Activated CD8-positive, alpha-beta T cell treated with anti-CD3 and anti-CD28 coated beads, Interleukin-2, amount 10 ng/mL, durations not matched to agents 7 days and 5 days (primary cell): Measurements from ENCODE around the gene DCTN3. TPM values are rescaled to one million over a fixed set of nuclear protein-coding genes. Genes with fewer than 3 reads are reported as not detected.

Experiments
- ATAC-seq: fragments of 150-1000 bp; cut with Tn5 transposase; one replicate; pipeline ENCODE4 v1.10.0; 2021; ENCODE audit warnings: moderate library complexity
- CTCF ChIA-PET: fragments of 350-600 bp; sonication (Branson Sonifier 250); formaldehyde crosslinking; loops from one replicate; lab custom pipeline; 2021; ENCODE audit warnings: antibody characterized with exemption; lab: Charles Lee
- POLR2A ChIA-PET: fragments of 350-600 bp; sonication (Branson Sonifier 250); formaldehyde crosslinking; loops from one replicate; lab custom pipeline; 2021; ENCODE audit warnings: antibody characterized with exemption; lab: Charles Lee
- DNase-seq: peaks from one replicate; pipeline ENCODE4 v3.0.0-alpha.2; 2020
- H3K27ac Mint-ChIP-seq: one replicate; pipeline ENCODE4 v1.8.0; 2021; ENCODE audit warnings: mild to moderate bottlenecking, mixed read lengths
- H3K27me3 Mint-ChIP-seq: one replicate; pipeline ENCODE4 v1.8.0; 2021; ENCODE audit warnings: low read depth, mixed read lengths
- H3K36me3 Mint-ChIP-seq: one replicate; pipeline ENCODE4 v1.8.0; 2021; ENCODE audit warnings: low read depth, mixed read lengths
- H3K4me1 Mint-ChIP-seq: one replicate; pipeline ENCODE4 v1.8.0; 2021; ENCODE audit warnings: low read depth, mixed read lengths
- H3K4me3 Mint-ChIP-seq: one replicate; pipeline ENCODE4 v1.8.0; 2021; ENCODE audit warnings: mild to moderate bottlenecking, mixed read lengths
- H3K9me3 Mint-ChIP-seq: one replicate; pipeline ENCODE4 v1.8.0; 2022; ENCODE audit warnings: mixed read lengths; ENCODE audit not compliant: insufficient read depth
- total RNA-seq, 2 experiments: library from RNA; stranded (reverse); gene quantifications; one replicate each; pipeline ENCODE4 v1.2.3, GENCODE V29; 2021

Gene DCTN3
- total RNA-seq: 100 to 1,000 TPM; 134 to 140 TPM

DNA sequence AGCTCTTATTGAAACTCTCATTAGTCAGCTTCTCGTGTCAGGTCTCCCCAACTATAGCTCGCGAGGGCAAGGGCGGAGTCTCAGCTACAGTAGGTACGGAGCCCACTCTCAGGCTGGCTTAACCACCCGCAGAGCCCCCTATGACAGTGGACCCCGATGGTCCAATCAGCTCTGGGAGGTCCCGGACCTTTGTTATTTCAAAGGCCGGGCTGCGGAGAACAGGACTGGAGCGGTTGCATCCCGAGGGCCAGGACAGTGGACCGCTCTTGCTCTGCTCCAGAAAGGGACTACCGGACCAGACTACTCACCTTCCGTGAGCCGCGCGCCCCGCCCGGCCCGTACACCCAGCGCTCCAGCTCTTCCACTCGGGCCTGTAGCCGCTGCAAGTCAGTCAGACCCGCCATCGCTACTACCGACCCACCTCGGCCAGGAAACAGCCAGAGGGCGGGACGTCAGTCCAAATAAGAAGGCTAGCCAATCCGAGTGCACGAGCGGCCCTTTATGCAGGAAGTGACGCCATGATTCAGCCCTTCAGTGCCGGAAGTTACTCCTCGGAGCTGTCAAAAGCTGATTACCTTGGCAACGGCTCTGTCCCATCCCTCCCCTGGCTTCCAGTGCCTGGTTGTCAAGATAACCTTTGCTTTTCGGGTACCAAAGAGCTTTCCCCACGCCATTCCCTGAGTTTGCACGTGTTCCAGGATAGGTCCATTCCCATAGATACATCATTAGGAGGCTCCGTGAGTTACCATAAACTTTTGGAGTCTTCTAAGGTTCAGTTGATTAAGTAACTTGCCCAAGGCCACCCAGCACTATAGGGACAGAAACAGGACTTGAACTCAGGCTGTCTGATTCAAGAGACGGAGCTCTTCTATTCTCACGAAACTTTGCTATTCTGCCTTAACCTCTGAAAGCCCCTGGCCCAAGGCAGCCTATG lies at the start of gene DCTN3:
Gene DCTN3 (minus strand): TSS at position 435 of the 934 bp plus-strand sequence. CDS start 31 bp downstream, at position 404.
- DNase-seq: peak; percentile 96
- Mint-ChIP-seq H3K4me1 (peaks cover 32% of the 10 kb centered on the region), H3K9me3 (no peaks in the 10 kb centered on the region), H3K4me3 (peak within 1 kb of the TSS; percentile 90), H3K27ac (peak within 1 kb of the TSS; percentile 86), H3K36me3 (peaks cover 26% of the 10 kb centered on the region), H3K27me3 (peaks cover 30% of the 10 kb centered on the region)
- POLR2A ChIA-PET: interaction anchor here (0.7 to 4.2 kb wide), 9 partner anchors 9 to 460 kb away, joined by 3 to 27 read pairs (median 8); partner anchors contain the start of genes ARID3C, FANCG, GALT and RPP25L
- CTCF ChIA-PET: interaction anchor here (0.9 to 7.6 kb wide), 13 partner anchors 8 to 365 kb away, joined by 3 to 131 read pairs (median 5); partner anchors contain the start of genes ARID3C, GALT, RPP25L and SIGMAR1
- ATAC-seq: peak; percentile 98

DNA sequence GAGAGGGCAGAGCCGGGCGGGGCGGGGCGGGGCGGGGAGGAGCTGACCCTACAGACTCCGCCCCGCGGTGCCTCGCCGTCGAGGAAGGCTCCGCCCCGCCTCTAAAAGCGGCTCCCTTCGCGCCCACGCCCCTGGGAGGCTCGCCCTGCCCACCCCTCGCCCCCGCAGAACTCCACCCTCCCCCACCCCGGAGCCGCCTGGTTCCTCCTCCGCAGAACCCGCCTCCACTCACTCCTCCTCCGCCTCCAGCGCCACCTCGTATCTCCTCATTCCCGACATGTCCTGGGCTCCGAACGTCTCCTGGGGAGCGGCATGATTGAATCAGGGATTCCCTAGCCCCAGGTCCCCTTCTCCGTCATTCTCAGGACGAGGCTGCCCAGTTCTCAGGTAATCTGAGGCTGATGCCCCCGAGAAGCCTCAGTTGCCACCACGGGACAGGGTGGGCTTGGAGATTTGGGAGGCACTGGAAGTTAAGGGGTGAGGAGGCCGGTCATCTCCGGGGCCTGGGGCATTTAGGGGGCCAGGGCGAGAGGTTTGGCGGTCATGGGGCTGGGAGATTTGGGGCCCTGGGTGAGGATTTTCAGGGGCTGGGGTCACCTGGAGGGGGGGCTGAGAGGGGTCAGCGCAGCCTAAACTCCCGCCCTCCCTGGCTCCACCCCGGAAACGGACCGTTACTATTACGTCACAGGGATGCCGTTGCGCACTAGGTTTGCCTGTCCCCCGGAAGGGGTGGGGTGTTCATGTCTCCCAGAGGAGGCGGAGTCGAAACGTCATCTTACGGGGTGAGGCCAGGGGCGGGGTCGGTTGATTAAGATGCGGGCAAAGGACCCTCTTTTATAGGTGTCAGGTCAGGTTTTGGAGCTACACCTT lies 45.3 kb upstream of the DCTN3 start:
- H3K27ac Mint-ChIP-seq: peak overlapping the region; percentile 93
- ATAC-seq (peak; percentile 76), DNase-seq (peak; percentile 91)
- H3K36me3 Mint-ChIP-seq: peaks cover 18% of the 10 kb centered on the region
- peaks cover 2% of the 10 kb centered on the region for H3K27me3 Mint-ChIP-seq
- POLR2A ChIA-PET: interaction anchor here (1.0 to 1.8 kb wide), 4 partner anchors 9 to 208 kb away, joined by 3 to 10 read pairs (median 5); partner anchors contain the start of genes GALT and SIGMAR1
- H3K9me3 Mint-ChIP-seq: peaks cover 5% of the 10 kb centered on the region
- H3K4me1 Mint-ChIP-seq: peaks cover 43% of the 10 kb centered on the region
- CTCF ChIA-PET: interaction anchor here (1.0 to 6.3 kb wide), 11 partner anchors 7 to 53 kb away, joined by 3 to 86 read pairs (median 6); partner anchors contain the start of genes GALT, IL11RA, RPP25L and SIGMAR1
- peak overlapping the region; percentile 84 for H3K4me3 Mint-ChIP-seq

DNA sequence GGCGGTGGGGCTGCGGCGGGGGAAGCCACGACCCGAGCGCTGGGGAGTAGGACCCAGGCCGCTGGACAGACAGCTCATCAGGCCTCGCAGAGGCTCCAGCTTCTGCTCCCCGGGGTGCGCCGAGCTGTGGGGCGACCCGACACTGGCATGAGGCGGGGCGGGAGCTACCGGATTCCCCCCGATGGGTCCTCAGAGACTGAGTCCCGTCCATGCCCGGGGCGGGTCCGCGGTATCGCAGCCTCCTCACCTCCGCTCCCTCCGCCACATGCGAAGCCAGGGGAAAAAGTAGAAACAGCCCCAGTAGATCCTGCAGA lies 44.7 kb upstream of the DCTN3 start:
- CTCF ChIA-PET: interaction anchor here (0.7 to 6.3 kb wide), 15 partner anchors 8 to 415 kb away, joined by 3 to 86 read pairs (median 4); partner anchors contain the start of genes FANCG, GALT, IL11RA and RPP25L
- POLR2A ChIA-PET: interaction anchor here (0.7 to 1.8 kb wide), 5 partner anchors 9 to 208 kb away, joined by 3 to 10 read pairs (median 5); partner anchors contain the start of genes GALT and SIGMAR1
- ATAC-seq (no peak), DNase-seq (no peak)
- peak overlapping the region; percentile 84 for H3K4me3 Mint-ChIP-seq
- H3K27me3 Mint-ChIP-seq: peaks cover 2% of the 10 kb centered on the region
- H3K9me3 Mint-ChIP-seq: peaks cover 5% of the 10 kb centered on the region
- H3K36me3 Mint-ChIP-seq: peaks cover 23% of the 10 kb centered on the region
- H3K27ac Mint-ChIP-seq: peak overlapping the region; percentile 93
- peaks cover 43% of the 10 kb centered on the region for H3K4me1 Mint-ChIP-seq

DNA sequence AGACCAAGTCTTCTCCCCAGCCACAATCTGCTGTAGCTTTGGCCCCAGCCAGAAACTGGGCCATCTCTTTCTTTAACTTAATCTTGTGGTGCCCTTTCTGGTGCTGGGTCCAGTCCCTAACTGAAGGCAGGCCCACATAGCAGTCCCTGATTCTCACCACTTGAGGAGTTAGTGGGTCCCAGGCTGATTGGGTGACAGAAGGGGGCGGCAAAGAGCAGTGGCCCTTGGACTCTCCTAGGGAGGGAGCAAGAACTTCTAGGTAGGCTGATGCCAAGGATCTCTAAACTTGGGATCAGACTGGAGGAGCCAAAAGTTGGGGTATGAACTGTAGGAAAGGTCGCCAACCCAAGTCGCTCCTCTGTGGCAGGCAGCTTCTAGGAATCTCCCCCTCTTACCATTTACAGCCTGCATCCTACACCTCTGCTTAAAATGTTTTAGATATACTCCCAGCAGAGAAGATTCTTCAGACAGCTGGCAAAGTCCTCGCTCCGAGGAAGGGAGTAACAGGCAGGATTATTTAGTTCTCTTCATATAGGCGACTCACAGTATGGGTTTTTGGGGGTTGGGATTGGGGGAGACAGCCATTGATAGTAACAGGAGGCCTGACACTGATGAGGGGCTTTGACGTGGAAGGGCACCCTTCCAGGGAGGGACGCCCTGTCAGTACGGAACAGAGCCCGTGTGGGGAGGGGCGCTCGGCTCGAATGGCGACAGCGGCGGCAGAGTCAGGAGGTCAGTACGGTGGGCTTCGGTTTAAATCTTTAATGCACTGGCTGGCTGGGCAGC lies 44.2 kb upstream of the DCTN3 start:
- Mint-ChIP-seq H3K4me1 (peaks cover 43% of the 10 kb centered on the region), H3K27me3 (peaks cover 2% of the 10 kb centered on the region), H3K4me3 (peak overlapping the region; percentile 84), H3K9me3 (peaks cover 5% of the 10 kb centered on the region), H3K27ac (peak overlapping the region; percentile 86), H3K36me3 (peaks cover 21% of the 10 kb centered on the region)
- ATAC-seq (peak; percentile 58), DNase-seq (peak; percentile 88)
- POLR2A ChIA-PET: interaction anchor here (0.7 to 1.8 kb wide), 6 partner anchors 8 to 207 kb away, joined by 3 to 10 read pairs (median 4); partner anchors contain the start of genes GALT and SIGMAR1
- CTCF ChIA-PET: interaction anchor here (0.7 to 6.3 kb wide), 18 partner anchors 8 to 415 kb away, joined by 3 to 86 read pairs (median 4); partner anchors contain the start of genes FANCG, GALT, IL11RA and RPP25L

DNA sequence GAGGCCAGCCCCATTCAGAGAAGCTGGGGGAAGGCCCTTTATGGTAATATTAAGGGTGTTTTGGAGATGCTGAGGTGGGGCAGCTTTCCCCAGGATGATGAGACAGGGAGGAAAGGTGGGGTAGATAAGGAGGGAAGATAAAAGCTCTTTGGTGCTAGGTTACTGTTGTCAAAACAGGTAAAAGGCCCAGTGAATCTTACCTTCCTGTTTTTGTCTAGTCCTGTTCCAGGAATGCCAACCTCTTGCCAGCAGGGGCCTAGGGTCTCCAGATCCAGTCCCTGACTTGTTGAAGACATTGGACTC lies 43.0 kb upstream of the DCTN3 start:
- Mint-ChIP-seq H3K9me3 (no peaks in the 10 kb centered on the region), H3K36me3 (peaks cover 13% of the 10 kb centered on the region), H3K27ac (peak overlapping the region; percentile 86), H3K27me3 (no peaks in the 10 kb centered on the region), H3K4me1 (peaks cover 43% of the 10 kb centered on the region), H3K4me3 (peak overlapping the region; percentile 15)
- CTCF ChIA-PET: interaction anchor here (1.1 to 6.3 kb wide), 6 partner anchors 14 to 49 kb away, joined by 3 to 86 read pairs (median 14); partner anchors contain the start of genes GALT, IL11RA and SIGMAR1
- ATAC-seq (peak; percentile 11), DNase-seq (no peak)
- POLR2A ChIA-PET: interaction anchor here (0.9 to 1.7 kb wide), 4 partner anchors 11 to 409 kb away, joined by 3 to 5 read pairs (median 4); partner anchors contain the start of gene VCP

DNA sequence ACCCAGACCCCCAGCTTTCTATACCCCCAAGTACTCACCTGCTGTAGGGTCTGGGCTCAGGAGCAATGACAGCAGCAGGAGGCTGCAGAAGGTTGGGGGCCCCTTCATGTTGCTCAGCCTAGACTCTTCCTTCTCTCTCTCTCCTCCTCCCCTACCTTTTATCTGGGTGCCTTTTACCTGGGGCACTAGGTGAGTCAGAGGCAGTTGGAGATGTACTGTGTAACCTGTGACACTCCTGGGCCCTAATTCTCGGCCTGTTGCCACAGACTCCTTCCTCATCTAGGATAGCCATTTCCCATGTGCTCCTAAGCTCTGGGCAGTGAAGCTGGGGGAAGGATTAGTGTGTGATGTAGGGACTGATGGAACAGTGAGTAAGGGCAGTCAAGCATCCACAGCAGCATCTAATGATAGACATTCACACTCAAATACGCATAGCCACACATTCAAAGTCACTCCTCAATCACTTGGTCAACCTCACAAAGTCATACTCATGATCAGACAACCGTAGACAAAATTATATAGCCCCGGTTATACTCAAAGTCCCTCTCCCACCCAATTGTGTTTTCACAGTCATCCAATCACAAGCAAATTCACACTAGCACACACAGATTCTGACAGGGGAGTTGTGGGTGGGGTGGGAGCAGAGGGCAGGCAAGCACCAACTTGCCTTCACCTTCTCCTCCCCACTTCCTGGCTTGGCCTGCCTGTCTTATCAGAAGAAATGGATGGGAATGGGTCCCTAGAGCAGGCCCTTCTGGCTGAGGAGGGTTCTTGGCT lies 42.4 kb upstream of the DCTN3 start, which contains the start of gene CCL27:
Gene CCL27 (minus strand): TSS at position 132 of the 777 bp plus-strand sequence. CDS start 24 bp downstream, at position 108.
- POLR2A ChIA-PET: interaction anchor here (0.6 to 1.8 kb wide), 6 partner anchors 10 to 1387 kb away, joined by 3 to 8 read pairs (median 4); partner anchors contain the start of genes GALT and VCP
- peaks cover 43% of the 10 kb centered on the region for H3K4me1 Mint-ChIP-seq
- no peaks in the 10 kb centered on the region for H3K27me3 Mint-ChIP-seq
- peaks cover 13% of the 10 kb centered on the region for H3K36me3 Mint-ChIP-seq
- peak within 1 kb of the TSS; percentile 86 for H3K27ac Mint-ChIP-seq
- no peaks in the 10 kb centered on the region for H3K9me3 Mint-ChIP-seq
- peak within 1 kb of the TSS; percentile 15 for H3K4me3 Mint-ChIP-seq
- ATAC-seq: no peak
- CTCF ChIA-PET: interaction anchor here (0.9 to 6.3 kb wide), 10 partner anchors 10 to 43 kb away, joined by 3 to 86 read pairs (median 6); partner anchors contain the start of genes DCTN3, GALT, IL11RA and SIGMAR1
- DNase-seq: no peak

DNA sequence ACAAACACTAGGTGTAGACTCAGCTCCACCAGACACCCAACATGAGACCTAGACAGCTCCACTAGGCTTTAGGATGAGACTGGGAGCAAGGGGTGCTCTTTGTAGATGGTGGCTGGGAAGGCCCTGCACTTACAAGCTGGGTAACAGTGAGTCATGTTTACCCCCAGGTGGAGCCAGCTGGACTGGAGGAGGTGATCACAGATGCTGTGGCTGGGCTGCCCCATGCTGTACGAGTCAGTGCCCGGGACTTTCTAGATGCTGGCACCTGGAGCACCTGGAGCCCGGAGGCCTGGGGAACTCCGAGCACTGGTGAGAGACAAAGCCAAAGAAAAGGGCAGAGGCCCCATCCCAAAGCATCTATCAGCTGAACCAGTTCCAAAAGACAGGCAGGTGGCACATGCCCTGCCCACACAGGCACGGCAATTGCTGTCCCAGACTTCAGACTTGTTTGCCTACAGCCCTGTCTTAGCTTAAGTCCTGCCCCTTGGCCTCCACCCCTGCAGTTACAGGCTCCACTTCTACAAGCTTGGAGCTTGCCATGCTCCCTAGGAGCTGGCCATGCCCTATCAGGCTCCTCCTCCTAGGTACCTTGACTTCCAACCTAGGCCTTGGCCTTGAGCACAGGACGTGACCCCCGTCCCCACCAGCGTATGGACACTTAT lies 39.4 kb upstream of the DCTN3 start:
- H3K4me1 Mint-ChIP-seq: peaks cover 33% of the 10 kb centered on the region
- POLR2A ChIA-PET: interaction anchor here (0.9 to 1.8 kb wide), 3 partner anchors 12 to 22 kb away, joined by 3 to 6 read pairs (median 4); partner anchors contain the start of genes GALT and SIGMAR1
- no peak overlapping the region for H3K4me3 Mint-ChIP-seq
- ATAC-seq (no peak), DNase-seq (no peak)
- no peaks in the 10 kb centered on the region for H3K9me3 Mint-ChIP-seq
- CTCF ChIA-PET: interaction anchor here (1.0 to 6.3 kb wide), 2 partner anchors 11 to 22 kb away, joined by 3 to 86 read pairs; partner anchors contain the start of genes GALT, IL11RA and SIGMAR1
- no peaks in the 10 kb centered on the region for H3K27me3 Mint-ChIP-seq
- no peak overlapping the region for H3K27ac Mint-ChIP-seq
- H3K36me3 Mint-ChIP-seq: peaks cover 11% of the 10 kb centered on the region

DNA sequence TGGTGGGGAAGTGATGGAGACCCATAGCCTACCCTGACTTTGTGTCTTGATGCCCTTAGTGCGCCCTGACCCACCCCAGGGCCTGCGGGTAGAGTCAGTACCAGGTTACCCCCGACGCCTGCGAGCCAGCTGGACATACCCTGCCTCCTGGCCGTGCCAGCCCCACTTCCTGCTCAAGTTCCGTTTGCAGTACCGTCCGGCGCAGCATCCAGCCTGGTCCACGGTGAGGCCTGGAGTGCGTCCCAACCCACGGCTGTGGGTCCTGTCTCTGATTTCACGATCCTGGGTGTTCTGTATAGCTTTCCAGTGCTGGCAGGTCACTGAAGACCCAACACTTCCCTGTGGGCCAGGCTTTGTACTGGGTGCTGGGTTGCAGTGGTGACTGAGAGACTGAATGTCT lies 38.2 kb upstream of the DCTN3 start:
- no peak for ATAC-seq
- Mint-ChIP-seq H3K27me3 (no peaks in the 10 kb centered on the region), H3K36me3 (peaks cover 11% of the 10 kb centered on the region), H3K27ac (no peak overlapping the region), H3K9me3 (no peaks in the 10 kb centered on the region), H3K4me3 (no peak overlapping the region), H3K4me1 (peaks cover 20% of the 10 kb centered on the region)
- no peak for DNase-seq
- CTCF ChIA-PET: interaction anchor here (3.9 kb wide), 1 partner anchor 12 kb away, joined by 22 read pairs; the partner anchor contains the start of gene GALT
- POLR2A ChIA-PET: no interaction called here

DNA sequence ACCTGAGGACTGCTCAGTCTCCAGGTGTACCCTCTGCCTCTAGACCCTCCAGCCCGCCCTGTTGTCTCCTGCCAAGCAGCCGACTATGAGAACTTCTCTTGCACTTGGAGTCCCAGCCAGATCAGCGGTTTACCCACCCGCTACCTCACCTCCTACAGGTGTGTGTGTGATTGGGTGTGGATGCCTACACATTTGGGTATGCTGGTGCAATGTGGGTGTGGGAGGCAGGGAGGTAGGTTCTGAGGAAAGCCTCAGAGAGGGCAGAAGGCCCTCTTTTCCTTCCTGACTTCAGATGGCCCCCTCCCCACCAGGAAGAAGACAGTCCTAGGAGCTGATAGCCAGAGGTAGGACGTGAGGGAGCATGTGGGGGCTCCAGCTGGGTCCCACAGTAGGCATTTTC lies 36.7 kb upstream of the DCTN3 start:
- POLR2A ChIA-PET: interaction anchor here (1.3 to 3.0 kb wide), 2 partner anchors 8 to 10 kb away, joined by 5 to 11 read pairs; partner anchors contain the start of gene GALT
- ATAC-seq: no peak
- CTCF ChIA-PET: interaction anchor here (1.2 to 3.9 kb wide), 4 partner anchors 8 to 46 kb away, joined by 3 to 22 read pairs (median 6); partner anchors contain the start of genes GALT and SIGMAR1
- Mint-ChIP-seq H3K36me3 (peaks cover 8% of the 10 kb centered on the region), H3K27ac (no peak overlapping the region), H3K27me3 (no peaks in the 10 kb centered on the region), H3K9me3 (no peaks in the 10 kb centered on the region), H3K4me1 (peaks cover 16% of the 10 kb centered on the region), H3K4me3 (no peak overlapping the region)
- no peak for DNase-seq
